ENCODE measurements around the gene SLC12A4. TPM values are rescaled to one million over a fixed set of nuclear protein-coding genes. Genes with fewer than 3 reads are reported as not detected.
"Not testable (repeated sequence)": the region's sequence is repeated elsewhere in the genome, so short reads cannot be mapped to it uniquely, and the experiment has no call there.

Gene SLC12A4
- total RNA-seq, result 48.1 and 48.6 TPM in 2 replicates

GRCh38 chr16:67968400-67969253, at the start of gene SLC12A4:
TSS of gene SLC12A4 (minus strand) at chr16:67968637. CDS start at chr16:67968553, 84 bp downstream.
- intact Hi-C loops (cut with micrococcal nuclease), result loop anchor here (1.0 kb wide), 7 partner anchors 15 to 406 kb away; partner anchors contain the start of genes CTCF, DDX28, DUS2 and PSKH1

GRCh38 chr16:68015681-68016080, 47.2 kb upstream of the SLC12A4 start, which contains the start of gene DPEP2NB:
TSS of gene DPEP2NB (minus strand) at chr16:68015911. CDS start at chr16:68015770, 141 bp downstream.
- intact Hi-C loops (cut with micrococcal nuclease), result no loop called here

DNA sequence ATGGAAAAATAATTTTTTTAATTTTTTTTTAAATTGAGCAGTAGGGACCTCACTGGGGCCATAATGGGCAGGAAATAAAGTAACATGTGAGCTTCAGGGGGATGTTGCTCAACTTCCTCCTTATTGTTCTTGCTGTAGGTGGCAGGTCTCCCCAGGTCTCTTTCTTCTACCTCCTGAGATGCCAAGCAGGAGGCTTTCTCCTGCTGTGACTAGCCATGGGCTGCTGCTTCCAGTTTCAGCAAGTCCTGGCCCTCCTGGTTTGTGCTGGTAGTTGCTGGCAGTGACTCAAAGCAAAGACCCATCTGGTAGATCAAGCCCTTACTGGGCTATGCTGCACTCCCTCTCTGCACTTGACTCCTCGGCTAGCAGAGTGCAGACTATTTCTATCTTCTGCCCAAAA, 45.0 kb upstream of the SLC12A4 start:
- intact Hi-C loops (cut with micrococcal nuclease), result no loop called here

DNA sequence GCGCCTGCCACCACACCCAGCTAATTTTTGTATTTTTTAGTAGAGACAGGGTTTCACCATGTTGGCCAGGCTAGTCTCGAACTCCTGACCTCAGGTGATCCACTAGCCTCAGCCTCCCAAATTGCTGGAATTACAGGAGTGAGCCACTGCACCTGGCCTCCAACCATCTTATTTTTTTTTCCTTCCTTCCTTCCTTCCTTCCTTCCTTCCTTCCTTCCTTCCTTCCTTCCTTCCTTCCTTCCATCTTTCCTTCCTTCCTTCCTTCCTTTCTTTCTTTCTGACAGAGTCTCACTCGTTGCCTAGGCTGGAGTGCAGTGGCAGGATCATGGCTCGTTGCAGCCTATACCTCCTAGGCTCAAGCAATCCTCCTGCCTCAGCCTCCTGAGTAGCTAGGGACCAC, 41.4 kb upstream of the SLC12A4 start:
- intact Hi-C loops (cut with micrococcal nuclease), result not testable (repeated sequence)

DNA sequence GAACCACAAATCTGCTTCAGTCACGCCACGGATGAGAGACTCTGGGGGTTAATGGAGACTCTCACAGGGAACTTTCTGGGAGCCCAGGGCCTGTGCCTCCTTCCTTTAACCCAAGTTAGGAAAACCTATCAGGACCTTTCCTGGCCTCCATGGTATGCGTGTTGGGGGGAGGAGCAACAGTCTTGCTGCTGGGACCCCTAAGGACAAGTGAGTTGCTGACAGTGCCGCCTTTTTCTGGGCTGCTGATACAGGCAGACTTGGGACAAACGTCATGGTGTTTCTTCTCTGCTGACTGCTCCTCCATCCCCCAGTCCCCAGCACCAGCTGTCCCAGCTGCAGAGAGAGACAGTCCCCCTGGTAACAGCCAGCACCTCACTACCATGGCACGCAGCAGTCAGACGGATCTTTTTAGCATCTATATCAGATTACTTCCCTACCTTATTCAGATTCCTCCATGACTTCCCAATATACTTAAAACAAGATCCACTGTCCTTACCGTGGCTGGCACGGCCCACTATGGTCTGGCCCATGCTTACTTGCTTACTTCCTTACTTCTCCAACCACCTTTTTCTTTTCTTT, 40.8 kb upstream of the SLC12A4 start:
- intact Hi-C loops (cut with micrococcal nuclease), result no loop called here

DNA sequence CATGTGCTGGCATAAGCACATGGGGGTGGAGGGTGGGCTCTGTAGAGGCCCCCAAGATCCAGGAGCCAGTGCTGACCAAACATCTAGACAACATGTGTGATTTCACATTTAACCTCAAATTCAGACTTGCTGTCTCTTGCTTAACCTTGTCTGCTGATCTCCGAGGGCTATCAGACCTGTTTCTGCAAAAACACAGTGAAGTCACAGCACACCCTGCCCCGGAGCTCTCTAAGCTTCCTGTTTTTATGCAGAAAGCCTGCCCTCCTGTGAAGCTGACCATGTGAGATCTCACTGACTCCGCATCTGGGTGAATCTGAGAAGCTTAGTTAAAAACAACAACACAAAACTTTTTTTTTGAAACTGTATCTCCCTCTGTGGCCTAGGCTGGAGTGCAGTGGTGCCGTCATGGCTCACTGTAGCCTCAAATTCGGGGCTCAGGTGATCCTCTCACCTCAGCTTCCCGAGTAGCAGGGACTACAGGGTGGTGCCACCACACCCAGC, 37.4 kb upstream of the SLC12A4 start:
- intact Hi-C loops (cut with micrococcal nuclease), result loop anchor here (1.0 kb wide), 1 partner anchor 13 kb away; no protein-coding TSS in a partner anchor

DNA sequence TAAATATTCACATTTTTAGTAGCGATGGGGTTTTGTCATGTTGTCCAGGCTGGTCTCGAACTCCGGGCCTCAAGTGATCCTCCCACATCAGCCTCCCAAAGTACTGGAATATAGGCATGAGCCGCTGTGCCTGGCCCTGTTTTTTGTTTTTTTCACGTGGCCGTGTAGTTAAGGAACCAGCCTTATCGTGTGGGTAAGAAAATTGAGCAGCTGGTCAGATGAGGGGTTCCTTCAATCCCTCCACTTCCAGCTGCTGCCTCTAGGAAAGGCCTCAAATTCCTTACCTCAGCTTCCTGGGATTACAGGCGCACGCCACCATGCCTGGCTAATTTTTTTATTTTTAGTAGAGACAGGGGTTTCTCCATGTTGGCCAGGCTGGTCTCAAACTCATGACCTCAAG, 36.8 kb upstream of the SLC12A4 start:
- intact Hi-C loops (cut with micrococcal nuclease), result no loop called here

DNA sequence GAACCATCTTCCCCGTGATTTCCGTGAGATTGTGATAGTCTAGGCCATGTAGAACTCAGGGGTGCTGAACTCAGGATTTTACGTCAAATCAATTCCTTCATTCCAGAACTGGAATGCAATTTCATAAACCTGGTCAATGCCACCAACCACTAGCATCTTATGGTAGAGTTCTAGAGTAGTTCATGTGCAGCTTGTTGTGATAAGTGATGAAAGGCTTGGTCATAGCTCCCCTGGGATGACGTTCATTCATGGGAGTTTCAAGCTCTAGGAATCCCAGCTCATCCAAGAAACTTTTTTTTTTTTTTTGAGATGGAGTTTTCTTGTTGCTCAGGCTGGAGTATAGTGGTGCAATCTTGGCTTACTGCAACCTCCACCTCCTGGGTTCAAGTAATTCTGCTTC, 34.6 kb upstream of the SLC12A4 start:
- intact Hi-C loops (cut with micrococcal nuclease), result no loop called here

DNA sequence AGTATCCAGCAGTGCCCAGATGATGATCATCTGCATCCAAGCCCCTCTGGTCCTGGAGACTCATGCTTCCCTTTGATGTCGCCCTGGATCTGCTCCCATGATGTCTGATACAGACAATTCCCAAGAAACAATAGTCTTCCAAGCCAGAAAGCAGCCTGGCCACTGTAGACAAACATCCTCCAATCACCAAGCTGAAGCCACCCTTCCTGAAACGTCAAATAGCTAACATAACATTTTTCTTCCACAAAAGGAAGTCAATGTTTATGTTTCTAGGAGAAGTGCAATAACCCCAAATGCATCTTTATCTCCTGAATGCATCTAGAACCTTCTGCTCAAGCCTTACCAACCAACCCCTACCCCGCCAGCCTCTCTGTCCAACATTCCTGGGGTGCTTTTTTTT, 32.0 kb upstream of the SLC12A4 start:
- intact Hi-C loops (cut with micrococcal nuclease), result no loop called here

DNA sequence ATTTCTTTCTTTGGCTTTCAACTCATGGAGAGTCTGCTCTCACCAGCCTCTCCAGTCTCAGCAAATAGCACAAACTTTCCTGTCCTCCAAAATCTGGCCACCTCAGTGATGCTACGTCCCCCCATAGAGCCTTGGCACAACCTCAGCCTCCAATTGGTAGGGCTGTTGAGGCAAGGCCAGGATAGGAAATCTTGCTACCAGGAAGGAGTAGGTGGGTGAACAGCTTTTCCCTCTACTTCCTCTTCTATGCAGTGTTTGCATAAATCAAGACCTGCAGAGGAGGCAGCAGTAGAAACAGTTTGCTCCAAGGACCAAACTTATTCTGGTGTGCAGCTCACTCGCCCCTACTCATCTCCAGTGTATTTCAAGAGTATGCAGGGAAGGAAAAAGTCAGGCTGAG, 31.5 kb upstream of the SLC12A4 start:
- intact Hi-C loops (cut with micrococcal nuclease), result loop anchor here (1.0 kb wide), 1 partner anchor 107 kb away; the partner anchor contains the start of gene PSKH1

DNA sequence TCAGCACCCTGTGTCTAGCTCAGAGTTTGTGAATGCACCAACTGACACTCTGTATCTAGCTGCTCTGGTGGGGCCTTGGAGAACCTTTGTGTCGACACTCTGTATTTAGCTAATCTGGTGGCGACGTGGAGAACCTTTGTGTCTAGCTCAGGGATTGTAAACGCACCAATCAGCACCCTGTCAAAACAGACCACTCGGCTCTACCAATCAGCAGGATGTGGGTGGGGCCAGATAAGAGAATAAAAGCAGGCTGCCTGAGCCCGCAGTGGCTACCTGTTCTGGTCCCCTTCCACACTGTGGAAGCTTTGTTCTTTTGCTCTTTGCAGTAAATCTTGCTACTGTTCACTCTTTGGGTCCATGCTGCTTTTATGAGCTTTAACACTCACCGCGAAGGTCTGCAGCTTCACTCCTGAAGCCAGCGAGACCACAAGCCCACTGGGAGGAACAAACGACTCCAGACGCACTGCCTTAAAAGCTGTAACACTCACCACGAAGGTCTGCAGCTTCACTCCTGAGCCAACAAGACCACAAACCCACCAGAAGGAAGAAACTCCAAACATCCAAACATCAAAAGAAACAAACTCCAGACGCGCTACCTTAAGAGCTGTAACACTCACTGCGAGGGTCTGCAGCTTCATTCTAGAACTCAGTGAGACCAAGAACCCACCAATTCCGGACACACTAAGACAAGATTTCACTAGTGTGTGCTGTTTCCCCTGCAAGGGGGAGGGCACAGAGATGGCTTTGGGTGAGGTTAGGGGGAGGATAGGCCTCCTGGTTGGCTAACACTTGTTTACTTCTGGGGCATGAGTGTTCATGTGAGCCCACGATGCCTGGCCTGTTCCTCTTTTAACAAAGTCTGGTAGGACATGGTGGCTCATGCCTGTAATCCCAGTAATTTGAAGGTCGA, 30.6 kb upstream of the SLC12A4 start, which contains the start of gene DPEP2:
TSS of gene DPEP2 (minus strand) at position 706 of the 910 bp plus-strand sequence. CDS start 6,272 bp downstream, outside the sequence.
- intact Hi-C loops (cut with micrococcal nuclease), result loop anchor here (1.0 kb wide), 1 partner anchor 106 kb away; the partner anchor contains the start of gene PSKH1

DNA sequence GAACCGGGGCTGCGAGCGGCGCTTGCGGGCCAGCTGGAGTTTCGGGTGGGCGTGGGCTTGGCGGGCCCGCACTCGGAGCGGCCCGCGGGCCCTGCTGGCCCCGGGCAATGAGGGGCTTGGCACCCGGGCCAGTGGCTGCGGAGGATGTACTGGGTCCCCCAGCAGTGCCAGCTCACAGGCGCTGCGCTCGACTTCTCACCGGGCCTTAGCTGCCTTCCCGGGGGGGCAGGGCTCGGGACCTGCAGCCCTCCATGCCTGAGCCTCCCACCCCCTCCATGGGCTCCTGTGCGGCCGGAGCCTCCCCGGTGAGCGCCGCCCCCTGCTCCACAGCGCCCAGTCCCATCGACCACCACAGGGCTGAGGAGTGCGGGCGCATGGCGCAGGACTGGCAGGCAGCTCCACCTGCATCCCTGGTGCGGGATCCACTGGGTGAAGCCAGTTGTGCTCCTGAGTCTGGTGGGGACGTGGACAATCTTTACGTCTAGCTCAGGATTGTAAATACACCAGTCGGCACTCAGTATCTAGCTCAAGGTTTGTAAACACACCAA, 29.9 kb upstream of the SLC12A4 start:
- intact Hi-C loops (cut with micrococcal nuclease), result not testable (repeated sequence)

GRCh38 chr16:67996666-67997065, 28.2 kb upstream of the SLC12A4 start:
- intact Hi-C loops (cut with micrococcal nuclease), result no loop called here

DNA sequence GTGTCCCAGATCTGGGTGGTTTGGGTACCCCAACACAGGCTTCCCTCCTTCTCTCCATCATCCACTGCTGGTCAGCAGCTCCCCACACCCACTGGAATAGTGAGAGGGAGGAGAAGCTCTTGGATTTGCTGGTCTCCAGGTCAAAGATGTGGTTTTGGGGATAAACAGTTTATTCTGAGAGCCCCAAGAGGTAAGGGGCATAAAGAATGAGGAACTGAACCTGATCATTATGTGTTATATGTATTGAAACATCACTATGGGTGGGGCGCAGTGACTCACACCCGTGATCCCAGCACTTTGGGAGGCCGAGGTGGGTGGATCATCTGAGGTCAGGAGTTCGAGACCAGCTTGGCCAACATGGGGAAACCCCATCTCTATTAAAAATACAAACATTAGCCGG, 27.0 kb upstream of the SLC12A4 start:
- intact Hi-C loops (cut with micrococcal nuclease), result no loop called here

DNA sequence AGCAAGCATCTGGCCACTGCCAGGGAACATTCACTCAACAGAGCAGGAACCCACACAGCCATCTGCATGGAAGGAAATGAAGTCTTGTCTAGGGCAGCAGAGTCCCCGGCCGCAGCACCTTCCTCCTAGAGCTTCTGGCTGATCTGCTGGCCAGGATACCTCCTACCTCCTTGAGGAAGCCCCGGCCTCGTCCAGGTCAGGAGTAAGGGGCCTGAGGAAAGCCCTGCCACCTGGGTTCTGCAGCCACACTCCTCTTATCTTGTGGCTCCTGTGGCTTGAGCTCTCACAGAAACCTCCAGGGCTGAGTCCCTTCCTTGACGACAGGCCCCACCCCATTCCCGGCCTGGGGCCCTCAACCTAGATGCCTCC, 25.6 kb upstream of the SLC12A4 start:
- intact Hi-C loops (cut with micrococcal nuclease), result not testable (repeated sequence)

DNA sequence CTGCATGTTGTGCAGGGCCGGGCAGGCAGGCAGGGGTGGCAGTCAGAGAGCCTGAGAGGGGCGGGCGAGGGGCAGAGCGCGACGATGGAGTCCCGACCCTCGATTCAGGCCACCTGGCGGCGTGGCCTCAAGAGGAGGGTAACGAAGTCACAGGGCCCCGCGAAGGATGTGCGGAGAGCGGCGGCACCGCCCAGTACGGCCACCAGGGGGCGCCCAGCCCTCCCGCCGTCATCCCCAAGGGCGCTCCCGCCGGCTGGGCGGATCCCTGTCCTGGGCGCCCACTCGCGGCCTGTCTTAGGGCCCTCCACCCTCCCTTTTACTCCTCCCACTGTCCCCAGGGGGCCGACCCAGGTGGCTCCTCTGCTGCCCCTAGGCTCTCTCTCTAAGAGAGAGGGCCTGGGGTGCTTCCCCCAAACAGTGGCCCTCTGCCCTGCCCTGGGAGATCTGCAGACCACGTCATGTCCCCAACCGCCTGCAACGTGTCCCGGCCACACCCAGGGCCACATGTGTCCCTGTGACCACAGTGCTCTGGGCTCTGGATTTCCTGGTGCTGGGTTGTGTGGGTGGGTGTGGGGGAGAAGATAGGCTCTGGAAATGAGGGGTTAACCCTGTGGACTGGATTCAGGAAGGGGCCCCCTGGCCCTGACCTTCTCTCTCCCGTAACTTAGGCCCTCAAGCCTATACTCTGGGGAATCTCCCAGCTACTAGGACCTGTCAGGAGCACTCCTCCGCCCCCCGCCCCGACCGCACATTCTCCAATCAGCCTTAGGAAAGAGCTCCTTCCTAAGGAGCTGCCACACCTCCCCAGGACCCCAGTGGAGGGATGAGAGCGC, 25.0 kb upstream of the SLC12A4 start:
- intact Hi-C loops (cut with micrococcal nuclease), result loop anchor here (1.0 kb wide), 10 partner anchors 10 to 472 kb away; partner anchors contain the start of genes DDX28, DUS2 and NFATC3

GRCh38 chr16:67992661-67993206, 24.3 kb upstream of the SLC12A4 start:
- intact Hi-C loops (cut with micrococcal nuclease), result loop anchor here (1.0 kb wide), 10 partner anchors 9 to 471 kb away; partner anchors contain the start of genes DDX28, DUS2 and NFATC3

DNA sequence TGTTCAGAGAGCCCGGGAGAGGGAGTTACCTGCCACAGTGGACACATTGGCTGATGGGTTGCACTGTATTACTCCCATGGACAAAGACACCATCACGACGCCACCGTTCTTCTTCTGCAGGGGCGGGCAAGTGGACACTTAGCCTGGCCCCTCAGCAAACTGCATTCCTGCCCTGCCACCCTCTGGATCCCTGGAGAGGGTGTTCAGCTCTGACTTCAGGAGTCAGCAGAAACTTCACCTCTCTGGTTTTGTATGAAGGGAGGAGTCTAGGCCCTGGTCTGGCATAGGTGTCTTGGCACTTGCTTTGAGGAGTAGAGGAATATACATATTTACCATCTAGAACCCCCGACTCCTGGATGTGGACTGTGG, 21.6 kb upstream of the SLC12A4 start:
- intact Hi-C loops (cut with micrococcal nuclease), result no loop called here

DNA sequence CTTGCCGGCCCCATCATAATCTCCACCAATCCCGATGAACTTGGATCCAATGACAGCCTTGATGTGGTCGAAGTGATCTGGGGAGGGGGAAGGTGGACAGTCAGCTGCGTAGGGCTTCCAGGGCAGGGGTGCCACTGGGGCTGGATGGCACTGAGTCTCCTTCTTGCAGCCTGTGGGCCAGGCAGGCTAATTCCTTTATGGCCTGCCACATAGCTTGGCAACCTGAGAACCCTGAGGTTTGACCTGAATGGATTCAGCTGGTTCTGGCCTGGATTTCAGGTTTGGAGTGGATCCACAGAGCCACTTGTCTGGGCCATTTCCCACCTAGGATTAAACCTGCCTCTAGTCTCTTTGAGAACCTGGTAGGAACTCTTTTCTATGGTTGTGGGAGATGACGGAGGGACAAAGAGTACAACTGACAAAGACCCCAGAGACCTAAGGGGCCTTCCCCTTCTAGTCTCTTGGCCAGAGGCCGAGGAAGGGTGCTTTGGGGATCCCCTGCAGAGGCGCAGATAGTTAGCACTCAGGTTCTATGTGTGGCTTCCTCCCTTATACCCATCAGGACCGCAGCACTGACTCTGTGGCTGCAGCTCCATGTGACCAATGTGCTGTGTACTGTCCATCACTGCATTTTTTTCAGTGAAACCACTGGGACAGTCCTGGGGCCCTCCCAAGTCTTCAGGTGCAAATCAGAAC, 21.0 kb upstream of the SLC12A4 start:
- intact Hi-C loops (cut with micrococcal nuclease), result no loop called here
